Osteoblast (primary cell): ENCODE measurements around the gene HM13. TPM values are rescaled to one million over a fixed set of nuclear protein-coding genes. Genes with fewer than 3 reads are reported as not detected.
"Not testable (repeated sequence)": the region's sequence is repeated elsewhere in the genome, so short reads cannot be mapped to it uniquely, and the experiment has no call there.

ENCODE experiments used
- DNase-seq: peaks from one replicate; pipeline ENCODE4 v3.0.0; 2011; ENCODE audit warnings: low spot score, mixed read lengths; ENCODE audit not compliant: insufficient read length; ENCODE audit errors: missing footprints
- H2AFZ ChIP-seq: 2 replicates; pipeline ENCODE4 v1.6.0; 2011; ENCODE audit warnings: mild to moderate bottlenecking, low read length
- H3K27ac ChIP-seq: 2 replicates; pipeline ENCODE4 v1.5.1; 2011; ENCODE audit warnings: mild to moderate bottlenecking, low read depth, low read length, moderate library complexity
- H3K27me3 ChIP-seq: 2 replicates; pipeline ENCODE4 v1.6.0; 2012; ENCODE audit warnings: mild to moderate bottlenecking, control low read depth, inconsistent platforms, low read length, moderate library complexity; ENCODE audit not compliant: insufficient read depth
- H3K36me3 ChIP-seq: 2 replicates; pipeline ENCODE4 v1.5.1; 2011; ENCODE audit warnings: mild to moderate bottlenecking, low read length, control low read depth, moderate library complexity; ENCODE audit not compliant: insufficient read depth
- H3K4me1 ChIP-seq: 2 replicates; pipeline ENCODE4 v1.5.1; 2011; ENCODE audit warnings: mild to moderate bottlenecking, low read length, control low read depth, moderate library complexity; ENCODE audit not compliant: insufficient read depth
- H3K4me2 ChIP-seq: 2 replicates; pipeline ENCODE4 v1.6.0; 2011; ENCODE audit warnings: mild to moderate bottlenecking, low read length; ENCODE audit not compliant: insufficient read depth
- H3K4me3 ChIP-seq: fragments of 200-600 bp; sonication (generic); 3 replicates; pipeline ENCODE4 v1.5.1; 2012; ENCODE audit warnings: mild to moderate bottlenecking, low read length, inconsistent platforms; ENCODE audit not compliant: insufficient read depth
- H3K79me2 ChIP-seq: 2 replicates; pipeline ENCODE4 v1.6.0; 2012; ENCODE audit warnings: mild to moderate bottlenecking, low read length, control low read depth, inconsistent platforms; ENCODE audit not compliant: insufficient read depth
- H3K9me3 ChIP-seq: 2 replicates; pipeline ENCODE4 v1.5.1; 2011; ENCODE audit warnings: low read depth, low read length, control low read depth
- H4K20me1 ChIP-seq: 2 replicates; pipeline ENCODE4 v1.6.0; 2012; ENCODE audit warnings: mild to moderate bottlenecking, low read length, control low read depth; ENCODE audit not compliant: insufficient read depth
- small RNA-seq: library from RNA; depleted of rRNA; stranded (forward); fragments of <200 nt; gene quantifications from one replicate; pipeline ENCODE3, GENCODE V24; 2012
- total RNA-seq: library from RNA; depleted of rRNA; stranded (reverse); fragments of >200 nt; gene quantifications from 2 replicates; pipeline ENCODE4 v1.2.3, GENCODE V29; 2012
- TF ChIP-seq, protein P1 (sequence below): IDR thresholded peaks from 2 replicates; pipeline ENCODE4 v1.5.1; 2011; ENCODE audit warnings: mild to moderate bottlenecking, low read depth, low read length, moderate library complexity; ENCODE audit errors: extremely low read depth

The HM13 gene
- total RNA-seq, 1 donor: 85.8 TPM

DNA sequence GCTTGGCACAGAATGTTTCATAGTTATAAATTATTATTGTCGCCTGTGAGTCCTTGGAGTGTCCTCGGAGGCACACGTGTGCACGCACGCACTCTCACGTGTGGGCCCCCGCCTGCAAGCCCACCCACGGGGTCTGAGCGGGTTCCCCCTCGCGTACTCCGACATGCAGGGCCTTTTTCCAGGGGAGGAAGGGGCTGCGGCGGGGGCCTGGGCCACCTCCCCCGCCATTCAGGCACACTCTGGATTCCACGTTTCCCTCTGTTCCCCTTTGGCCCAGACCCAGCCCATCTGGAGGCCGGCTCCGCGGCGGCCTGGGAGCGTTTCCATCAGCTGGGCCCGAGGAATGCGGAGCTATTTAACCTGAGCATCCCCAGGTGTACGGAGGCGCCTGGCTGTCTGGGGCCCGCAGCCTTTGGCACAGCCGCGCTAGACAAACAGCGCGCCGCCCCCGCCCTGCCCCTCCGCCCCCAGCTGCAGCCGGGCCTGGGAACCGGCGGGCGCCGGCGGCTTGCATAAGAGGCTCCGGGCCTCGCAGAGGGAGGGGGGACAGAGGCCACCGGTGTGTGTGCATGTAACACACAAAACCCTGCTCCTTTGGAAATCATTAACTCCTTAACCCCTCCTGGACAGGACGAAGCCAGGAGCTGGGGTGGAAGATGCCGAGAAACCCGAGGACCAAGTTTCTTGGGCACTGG, 94.2 kb downstream of the HM13 start:
- Histone ChIP-seq H3K27ac (peak overlapping the region; percentile 21), H3K4me3 (peak overlapping the region; percentile 63), H3K79me2 (peaks cover 19% of the 10 kb centered on the region), H3K4me1 (peaks cover 44% of the 10 kb centered on the region), H3K9me3 (no peaks in the 10 kb centered on the region), H3K4me2 (peak overlapping the region; percentile 97), H3K36me3 (peaks cover 9% of the 10 kb centered on the region), H4K20me1 (peaks cover 21% of the 10 kb centered on the region), H2AFZ (peak overlapping the region; percentile 61), H3K27me3 (no peaks in the 10 kb centered on the region)
- peak; percentile 90 for DNase-seq
- TF ChIP-seq, protein P1, sequence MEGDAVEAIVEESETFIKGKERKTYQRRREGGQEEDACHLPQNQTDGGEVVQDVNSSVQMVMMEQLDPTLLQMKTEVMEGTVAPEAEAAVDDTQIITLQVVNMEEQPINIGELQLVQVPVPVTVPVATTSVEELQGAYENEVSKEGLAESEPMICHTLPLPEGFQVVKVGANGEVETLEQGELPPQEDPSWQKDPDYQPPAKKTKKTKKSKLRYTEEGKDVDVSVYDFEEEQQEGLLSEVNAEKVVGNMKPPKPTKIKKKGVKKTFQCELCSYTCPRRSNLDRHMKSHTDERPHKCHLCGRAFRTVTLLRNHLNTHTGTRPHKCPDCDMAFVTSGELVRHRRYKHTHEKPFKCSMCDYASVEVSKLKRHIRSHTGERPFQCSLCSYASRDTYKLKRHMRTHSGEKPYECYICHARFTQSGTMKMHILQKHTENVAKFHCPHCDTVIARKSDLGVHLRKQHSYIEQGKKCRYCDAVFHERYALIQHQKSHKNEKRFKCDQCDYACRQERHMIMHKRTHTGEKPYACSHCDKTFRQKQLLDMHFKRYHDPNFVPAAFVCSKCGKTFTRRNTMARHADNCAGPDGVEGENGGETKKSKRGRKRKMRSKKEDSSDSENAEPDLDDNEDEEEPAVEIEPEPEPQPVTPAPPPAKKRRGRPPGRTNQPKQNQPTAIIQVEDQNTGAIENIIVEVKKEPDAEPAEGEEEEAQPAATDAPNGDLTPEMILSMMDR: no peak

DNA sequence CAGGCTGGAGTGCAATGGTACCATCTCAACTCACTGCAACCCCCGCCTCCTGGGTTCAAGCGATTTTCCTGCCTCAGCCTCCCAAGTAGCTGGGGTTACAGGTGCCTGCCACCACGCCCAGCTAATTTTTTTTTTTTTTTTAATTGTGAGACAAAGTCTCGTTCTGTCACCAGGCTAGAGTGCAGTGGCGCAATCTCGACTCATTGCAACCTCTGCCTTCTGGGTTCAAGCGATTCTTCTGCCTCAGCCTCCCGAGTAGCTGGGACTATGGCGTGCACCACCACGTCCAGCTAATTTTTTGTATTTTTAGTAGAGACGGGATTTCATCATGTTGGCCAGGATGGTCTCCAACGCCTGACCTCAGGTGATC, 98.0 kb downstream of the HM13 start:
- DNase-seq, H2AFZ ChIP-seq, H3K27ac ChIP-seq, H3K9me3 ChIP-seq, H3K36me3 ChIP-seq, H3K4me2 ChIP-seq, H3K4me3 ChIP-seq, H4K20me1 ChIP-seq, H3K79me2 ChIP-seq, H3K27me3 ChIP-seq: not testable (repeated sequence)
- H3K4me1 ChIP-seq: peaks cover 23% of the 10 kb centered on the region

DNA sequence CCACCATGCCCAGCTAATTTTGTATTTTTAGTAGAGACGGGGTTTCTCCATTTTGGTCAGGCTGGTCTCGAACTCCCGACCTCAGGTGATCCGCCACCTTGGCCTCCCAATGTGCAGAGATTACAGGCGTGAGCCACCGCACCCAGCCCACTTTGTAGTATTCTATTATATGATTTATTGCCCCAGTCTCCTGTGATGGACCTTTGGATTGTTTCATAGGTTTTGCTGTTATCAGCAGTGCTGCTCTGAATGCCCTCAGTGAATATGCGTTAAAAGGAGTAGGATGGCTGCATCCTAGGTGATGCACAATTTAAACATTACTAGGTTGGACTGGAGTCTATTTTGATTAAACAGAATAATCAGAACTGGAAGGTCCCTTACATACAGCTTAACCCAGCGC, 101.2 kb downstream of the HM13 start:
- H3K27me3 ChIP-seq: peaks cover 3% of the 10 kb centered on the region
- H3K36me3 ChIP-seq: no peaks in the 10 kb centered on the region
- H3K4me2 ChIP-seq: no peak overlapping the region
- DNase-seq: no peak
- H3K4me1 ChIP-seq: peaks cover 6% of the 10 kb centered on the region
- no peak overlapping the region for H3K4me3 ChIP-seq
- no peaks in the 10 kb centered on the region for H3K9me3 ChIP-seq
- H4K20me1 ChIP-seq: no peaks in the 10 kb centered on the region
- H2AFZ ChIP-seq: no peak overlapping the region
- H3K27ac ChIP-seq: no peak overlapping the region
- H3K79me2 ChIP-seq: no peaks in the 10 kb centered on the region
- TF ChIP-seq, protein P1: no peak

DNA sequence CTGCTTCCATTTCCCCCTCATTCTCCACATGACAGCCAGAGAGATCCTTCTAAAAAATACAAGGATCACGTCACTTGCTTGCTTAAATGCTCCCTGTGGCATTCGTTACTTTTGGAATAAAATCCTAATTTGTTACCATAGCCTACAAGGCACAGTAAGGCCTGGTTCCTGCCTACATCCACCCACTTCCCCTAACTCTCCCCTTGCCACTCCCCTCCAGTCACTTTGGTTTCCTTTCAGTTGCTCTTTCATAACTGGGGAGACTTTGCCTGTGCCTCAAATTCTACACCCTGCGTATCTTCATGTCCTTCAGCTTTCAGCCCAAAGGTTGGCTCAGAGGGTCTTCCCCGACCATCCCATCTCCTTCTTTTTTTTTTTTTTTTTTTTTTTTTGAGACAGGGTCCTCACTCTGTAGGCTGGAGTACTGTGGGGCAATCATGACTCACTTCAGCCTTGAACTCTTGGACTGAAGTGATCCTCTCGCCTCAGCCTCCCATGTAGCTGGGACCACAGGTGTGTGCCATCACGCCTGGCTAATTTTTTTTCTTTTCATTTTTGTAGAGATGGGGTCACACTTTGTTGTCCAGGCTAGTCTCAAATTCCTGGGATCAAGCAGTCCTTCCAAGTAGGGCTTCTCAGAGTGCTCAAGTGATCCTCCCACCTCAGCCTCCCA, 103.3 kb downstream of the HM13 start:
- Histone ChIP-seq H2AFZ (no peak overlapping the region), H3K9me3 (no peaks in the 10 kb centered on the region), H3K4me1 (no peaks in the 10 kb centered on the region), H4K20me1 (no peaks in the 10 kb centered on the region), H3K27ac (no peak overlapping the region), H3K27me3 (peaks cover 3% of the 10 kb centered on the region), H3K4me2 (no peak overlapping the region), H3K4me3 (no peak overlapping the region), H3K79me2 (no peaks in the 10 kb centered on the region), H3K36me3 (no peaks in the 10 kb centered on the region)
- TF ChIP-seq, protein P1: no peak
- DNase-seq: no peak

Small RNA genes within 50 kb of the gene (small RNA-seq; reads per million reads assigned to genes)
- gene MIR3193: not detected

Other genes starting within 250 kb of the HM13 start
- not detected in 2 replicates for gene DEFB116, start 205.9 kb upstream of the HM13 start, total RNA-seq
- not detected in 2 replicates for gene DEFB118, start 145.8 kb upstream of the HM13 start, total RNA-seq
- not detected in 2 replicates for gene DEFB119, start 123.9 kb upstream of the HM13 start, total RNA-seq
- not detected in 2 replicates for gene DEFB121, start 108.2 kb upstream of the HM13 start, total RNA-seq
- not detected in 2 replicates for gene DEFB123, start 73.8 kb upstream of the HM13 start, total RNA-seq
- not detected in 2 replicates for gene DEFB124, start 39.3 kb upstream of the HM13 start, total RNA-seq
- gene REM1, start 39.2 kb upstream of the HM13 start, total RNA-seq: 0.29 TPM in 1 of 2 replicates, not detected in the other
- 56.3 and 82.5 TPM in 2 replicates for gene ID1, start 90.8 kb downstream of the HM13 start, total RNA-seq
- gene COX4I2, start 123.5 kb downstream of the HM13 start, total RNA-seq: not detected in 2 replicates
- 127 and 136 TPM in 2 replicates for gene BCL2L1, start 208.4 kb downstream of the HM13 start, total RNA-seq
- 16.2 and 18.5 TPM in 2 replicates for gene TPX2, start 224.8 kb downstream of the HM13 start, total RNA-seq